Smooth muscle cell (in vitro differentiated cells): ENCODE data around the gene AZI2. TPM values are rescaled to one million over a fixed set of nuclear protein-coding genes. Genes with fewer than 3 reads are reported as not detected.
A peak's percentile ranks its signal among the peaks of the same experiment; 100 is the strongest.

Experiments used
- DNase-seq: peaks from one replicate; lab custom pipeline; 2025; ENCODE audit not compliant: unreplicated experiment; lab: John Stamatoyannopoulos, UW
- H2AFZ ChIP-seq: fragments of 200-600 bp; sonication (generic); 2 replicates; pipeline ENCODE4 v1.6.0; 2016; ENCODE audit warnings: antibody characterized with exemption, low read depth, mild to moderate bottlenecking
- H3F3A ChIP-seq: fragments of 200-600 bp; sonication (generic); 2 replicates; pipeline ENCODE4 v1.6.0; 2017; ENCODE audit warnings: antibody characterized with exemption, low read depth
- H3K27ac ChIP-seq: fragments of 200-600 bp; sonication (generic); 2 replicates; pipeline ENCODE4 v1.5.1; 2016; ENCODE audit warnings: low read depth, mild to moderate bottlenecking
- H3K27me3 ChIP-seq: fragments of 200-600 bp; sonication (generic); 2 replicates; pipeline ENCODE4 v1.6.1; 2016; ENCODE audit warnings: low read depth, mild to moderate bottlenecking
- H3K36me3 ChIP-seq: fragments of 200-600 bp; sonication (generic); 2 replicates; pipeline ENCODE4 v1.5.1; 2016; ENCODE audit warnings: low read depth
- H3K4me1 ChIP-seq: fragments of 200-600 bp; sonication (generic); 2 replicates; pipeline ENCODE4 v1.5.1; 2016; ENCODE audit warnings: low read depth
- H3K4me2 ChIP-seq: fragments of 200-600 bp; sonication (generic); 2 replicates; pipeline ENCODE4 v1.6.0; 2016; ENCODE audit warnings: mild to moderate bottlenecking
- H3K4me3 ChIP-seq: fragments of 200-600 bp; sonication (generic); 2 replicates; pipeline ENCODE4 v1.5.1; 2016; ENCODE audit warnings: mild to moderate bottlenecking
- H3K79me2 ChIP-seq: fragments of 200-600 bp; sonication (generic); 2 replicates; pipeline ENCODE4 v1.6.0; 2016; ENCODE audit warnings: low read depth, mild to moderate bottlenecking
- H3K9ac ChIP-seq: fragments of 200-600 bp; sonication (generic); 2 replicates; pipeline ENCODE4 v1.6.0; 2016; ENCODE audit warnings: low read depth
- H3K9me3 ChIP-seq: fragments of 200-600 bp; sonication (generic); replicated peaks from 2 replicates; pipeline ENCODE4 v1.5.1; 2016; ENCODE audit warnings: low read depth
- H4K20me1 ChIP-seq: fragments of 200-600 bp; sonication (generic); 2 replicates; pipeline ENCODE4 v1.6.0; 2016; ENCODE audit warnings: low read depth
- WGBS: methylation state at CpG from one replicate; pipeline ENCODE4 v1.1.7; 2016; ENCODE audit warnings: low lambda C conversion rate; 5-methylcytosine and 5-hydroxymethylcytosine counted together
- polyA plus RNA-seq: library from polyadenylated mRNA; unstranded; fragments of >200 nt; fragmentation: Nextera tagmentation; extraction: Ambion mirVana; gene quantifications from 2 replicates; pipeline ENCODE4 v1.2.1, GENCODE V29; 2016
- total RNA-seq: library from RNA; depleted of rRNA; stranded (reverse); fragments of >200 nt; gene quantifications from 2 replicates; pipeline ENCODE4 v1.2.3, GENCODE V29; 2014
- TF ChIP-seq, protein P1 (sequence below): fragments of 200-600 bp; sonication (generic); IDR thresholded peaks from 2 replicates; pipeline ENCODE4 v1.5.1; 2017; ENCODE audit warnings: borderline replicate concordance, mild to moderate bottlenecking, antibody characterized with exemption; ENCODE audit not compliant: insufficient read depth, poor library complexity, severe bottlenecking

The AZI2 gene
- total and polyA plus RNA-seq, 2 experiments from 2014 or later = 44.7 to 53.1 TPM

DNA sequence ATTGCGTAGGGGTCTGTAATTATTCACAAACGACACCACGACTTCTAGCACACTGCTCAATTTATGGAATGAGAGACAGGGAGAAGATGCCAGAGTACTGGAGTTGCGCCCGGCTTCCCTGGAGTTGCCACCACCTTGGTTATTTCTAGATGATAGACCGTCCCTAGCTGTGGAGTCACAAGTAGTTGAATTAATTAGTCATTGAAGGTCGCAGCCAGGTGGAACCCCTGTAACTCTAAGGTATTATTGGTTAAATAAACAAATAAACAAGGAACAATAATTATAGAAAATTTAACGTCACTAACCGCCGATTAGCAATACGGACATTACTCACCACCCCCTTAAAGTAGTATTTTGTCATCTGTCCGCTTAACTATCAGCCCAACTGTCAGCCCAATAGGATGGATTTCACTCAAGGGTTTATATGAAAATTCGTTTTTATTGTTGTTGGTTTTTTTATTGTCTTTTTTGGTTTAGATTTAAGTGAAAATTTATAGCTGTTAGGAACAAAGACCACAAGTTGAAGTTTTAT is 911 bp upstream of the AZI2 start:
- Histone ChIP-seq H4K20me1 (peaks cover 6% of the 10 kb centered on the region), H3K4me1 (peaks cover 10% of the 10 kb centered on the region), H3K9ac (peak overlapping the region; percentile 99), H3K79me2 (peaks cover 50% of the 10 kb centered on the region), H3K27me3 (no peaks in the 10 kb centered on the region), H2AFZ (peak overlapping the region; percentile 40), H3K36me3 (peaks cover 6% of the 10 kb centered on the region), H3K4me2 (peak overlapping the region; percentile 86), H3K9me3 (peaks cover 5% of the 10 kb centered on the region), H3K27ac (peak overlapping the region; percentile 100), H3K4me3 (peak overlapping the region; percentile 86), H3F3A (no peaks in the 10 kb centered on the region)
- 28% methylated on average over 13 of the region's 13 CpGs for WGBS
- TF ChIP-seq, protein P1, sequence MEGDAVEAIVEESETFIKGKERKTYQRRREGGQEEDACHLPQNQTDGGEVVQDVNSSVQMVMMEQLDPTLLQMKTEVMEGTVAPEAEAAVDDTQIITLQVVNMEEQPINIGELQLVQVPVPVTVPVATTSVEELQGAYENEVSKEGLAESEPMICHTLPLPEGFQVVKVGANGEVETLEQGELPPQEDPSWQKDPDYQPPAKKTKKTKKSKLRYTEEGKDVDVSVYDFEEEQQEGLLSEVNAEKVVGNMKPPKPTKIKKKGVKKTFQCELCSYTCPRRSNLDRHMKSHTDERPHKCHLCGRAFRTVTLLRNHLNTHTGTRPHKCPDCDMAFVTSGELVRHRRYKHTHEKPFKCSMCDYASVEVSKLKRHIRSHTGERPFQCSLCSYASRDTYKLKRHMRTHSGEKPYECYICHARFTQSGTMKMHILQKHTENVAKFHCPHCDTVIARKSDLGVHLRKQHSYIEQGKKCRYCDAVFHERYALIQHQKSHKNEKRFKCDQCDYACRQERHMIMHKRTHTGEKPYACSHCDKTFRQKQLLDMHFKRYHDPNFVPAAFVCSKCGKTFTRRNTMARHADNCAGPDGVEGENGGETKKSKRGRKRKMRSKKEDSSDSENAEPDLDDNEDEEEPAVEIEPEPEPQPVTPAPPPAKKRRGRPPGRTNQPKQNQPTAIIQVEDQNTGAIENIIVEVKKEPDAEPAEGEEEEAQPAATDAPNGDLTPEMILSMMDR = no peak
- DNase-seq = no peak

DNA sequence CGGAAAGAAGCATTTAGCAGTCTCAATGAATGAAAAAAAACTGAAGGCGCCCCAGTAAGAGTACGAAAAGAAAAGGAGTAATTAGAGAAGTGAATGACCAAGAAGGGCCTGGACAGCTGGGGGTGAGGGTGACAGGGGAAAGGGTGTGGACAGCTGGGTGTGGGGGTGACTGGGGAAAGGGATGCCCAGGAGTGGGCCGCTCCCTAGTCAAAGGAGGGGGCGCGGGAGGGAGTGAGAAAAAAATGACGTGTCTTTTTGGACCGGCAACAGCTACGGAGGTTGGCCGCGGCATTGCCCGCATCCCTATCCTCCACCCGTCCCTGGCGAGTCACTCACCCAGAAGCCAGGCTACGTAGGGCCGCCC is 377 bp downstream of the AZI2 start:
- Histone ChIP-seq H3F3A (no peaks in the 10 kb centered on the region), H3K36me3 (peaks cover 2% of the 10 kb centered on the region), H3K27me3 (no peaks in the 10 kb centered on the region), H3K79me2 (peaks cover 57% of the 10 kb centered on the region), H2AFZ (peak overlapping the region; percentile 79), H3K27ac (peak overlapping the region; percentile 100), H3K9me3 (no peaks in the 10 kb centered on the region), H3K4me1 (peaks cover 10% of the 10 kb centered on the region), H3K4me3 (peak overlapping the region; percentile 86), H3K9ac (peak overlapping the region; percentile 99), H4K20me1 (peaks cover 12% of the 10 kb centered on the region), H3K4me2 (peak overlapping the region; percentile 86)
- TF ChIP-seq, protein P1 = no peak
- DNase-seq = no peak
- WGBS = 0% methylated on average over 12 of the region's 16 CpGs

DNA sequence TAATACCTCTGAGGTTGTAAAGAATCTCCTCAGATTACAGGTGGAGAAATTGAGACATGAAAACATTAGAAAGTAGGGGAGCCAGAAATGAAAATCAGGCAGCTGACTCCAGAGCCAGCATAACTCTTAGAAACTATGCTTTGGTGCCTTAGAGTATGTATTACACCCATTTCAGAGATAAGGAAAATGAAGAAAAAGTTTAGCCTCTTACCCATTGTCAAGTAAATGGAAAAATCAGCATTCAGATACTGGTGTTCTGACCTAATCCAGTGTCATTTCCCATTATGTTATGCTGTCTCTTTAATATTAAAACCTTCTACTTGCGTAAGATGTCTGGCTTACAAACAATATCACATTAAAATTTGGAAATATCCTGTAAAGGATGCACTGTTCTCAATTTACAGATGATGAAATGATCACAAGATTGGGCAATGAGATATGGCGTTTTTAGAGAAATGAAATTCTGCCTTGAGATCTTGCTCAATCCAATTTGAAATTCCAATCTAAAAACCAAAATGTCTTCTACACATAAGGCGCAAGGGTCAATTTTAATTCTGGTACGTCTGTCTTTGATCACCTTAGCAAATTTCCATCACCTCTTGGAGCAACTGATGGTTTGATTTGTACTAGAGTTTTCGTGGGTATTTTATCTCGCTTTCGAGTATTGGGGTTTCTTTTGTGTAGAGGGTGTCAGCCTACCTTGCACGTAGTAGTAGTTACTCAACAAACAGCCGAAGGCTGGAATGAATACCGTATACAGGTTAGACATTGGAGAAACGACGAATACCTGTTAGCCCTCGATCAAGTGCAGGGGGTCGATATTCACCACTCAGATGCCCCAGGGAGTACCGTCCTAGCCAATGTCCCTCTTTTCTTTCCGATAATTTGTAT is 1.0 kb downstream of the AZI2 start:
- Histone ChIP-seq H3K27ac (peak overlapping the region; percentile 100), H3K9ac (peak overlapping the region; percentile 99), H3K4me1 (peaks cover 10% of the 10 kb centered on the region), H3K4me3 (peak overlapping the region; percentile 86), H3K36me3 (no peaks in the 10 kb centered on the region), H3K27me3 (no peaks in the 10 kb centered on the region), H3K4me2 (peak overlapping the region; percentile 86), H4K20me1 (peaks cover 18% of the 10 kb centered on the region), H2AFZ (peak overlapping the region; percentile 79), H3K79me2 (peaks cover 57% of the 10 kb centered on the region), H3F3A (no peaks in the 10 kb centered on the region), H3K9me3 (no peaks in the 10 kb centered on the region)
- WGBS = 21% methylated on average over 16 of the region's 16 CpGs
- TF ChIP-seq, protein P1 = no peak
- DNase-seq = no peak

DNA sequence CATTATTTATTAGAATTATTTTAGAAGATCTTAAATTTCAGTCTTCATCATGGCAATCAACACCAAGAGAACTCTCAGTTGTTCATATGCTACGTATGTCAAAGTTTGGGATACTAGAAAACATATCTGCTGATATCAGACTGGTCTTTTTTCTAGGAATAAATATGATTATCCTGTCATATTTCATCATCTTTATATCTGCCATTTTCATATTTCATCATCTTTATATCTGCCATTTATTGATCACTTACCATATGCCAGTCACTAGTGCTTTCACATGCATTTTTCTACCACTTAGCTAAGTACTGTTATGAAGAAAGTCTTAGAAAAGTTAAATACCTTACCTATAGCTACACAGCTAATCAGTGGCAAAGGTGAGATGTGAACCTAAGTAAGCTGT is 2.9 kb downstream of the AZI2 start:
- peaks cover 18% of the 10 kb centered on the region for H3K4me1 ChIP-seq
- H3K36me3 ChIP-seq = no peaks in the 10 kb centered on the region
- 100% methylated on average over 1 of the region's 1 CpG for WGBS
- H3K9ac ChIP-seq = no peak overlapping the region
- H3K27me3 ChIP-seq = no peaks in the 10 kb centered on the region
- DNase-seq = no peak
- no peak overlapping the region for H3K4me3 ChIP-seq
- peaks cover 71% of the 10 kb centered on the region for H3K79me2 ChIP-seq
- no peak overlapping the region for H3K27ac ChIP-seq
- H3K9me3 ChIP-seq = no peaks in the 10 kb centered on the region
- peak overlapping the region; percentile 86 for H3K4me2 ChIP-seq
- H3F3A ChIP-seq = no peaks in the 10 kb centered on the region
- no peak overlapping the region for H2AFZ ChIP-seq
- H4K20me1 ChIP-seq = peaks cover 27% of the 10 kb centered on the region
- TF ChIP-seq, protein P1 = no peak
